ENCODE results near the gene LCP1. TPM values are rescaled to one million over a fixed set of nuclear protein-coding genes. Genes with fewer than 3 reads are reported as not detected.

Gene LCP1
- total RNA-seq, 2 experiments from 2014 or later, result 266 to 276 TPM

DNA sequence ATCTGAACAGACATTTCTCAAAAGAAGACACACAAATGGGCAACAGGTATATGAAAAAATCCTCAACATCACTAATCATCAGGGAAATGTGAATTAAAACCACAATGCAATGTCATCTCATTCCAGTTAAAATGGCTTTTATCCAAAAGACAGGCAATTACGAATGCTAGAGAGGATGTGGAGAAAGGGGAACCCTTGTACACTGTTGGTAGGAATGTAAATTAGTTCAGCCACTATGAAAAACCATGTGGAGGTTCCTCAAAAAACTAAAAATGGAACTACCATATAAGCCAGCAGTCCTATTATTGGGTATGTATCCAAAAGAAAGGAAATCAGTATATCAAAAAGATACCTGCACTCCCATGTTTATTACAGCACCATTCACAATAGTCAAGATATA, 104.7 kb downstream of the LCP1 start:
- Histone ChIP-seq H3K9me3 (ENCODE audit: control insufficient read depth in 1 of 2, insufficient read depth in 1 of 2, low read length in 2 of 2) (no peaks in the 10 kb centered on the region), H3K27ac (ENCODE audit: low read depth in 1 of 2, low read length in 2 of 2) (no peak overlapping the region), H3K36me3 (ENCODE audit: insufficient read depth, low read length) (no peaks in the 10 kb centered on the region), H3K27me3 (ENCODE audit: control insufficient read depth in 1 of 2, insufficient read depth in 2 of 2, low read length in 2 of 2) (no peaks in the 10 kb centered on the region), H3K4me1 (ENCODE audit: insufficient read depth, low read length) (no peaks in the 10 kb centered on the region), H3K4me3 (ENCODE audit: low read length) (no peak overlapping the region)
- Mint-ChIP-seq H3K9me3 (peaks cover 2% of the 10 kb centered on the region), H3K4me1 (ENCODE audit: low read depth) (peaks cover 13% of the 10 kb centered on the region), H3K4me3 (no peak overlapping the region), H3K27me3 (no peaks in the 10 kb centered on the region), H3K36me3 (ENCODE audit: low read depth) (no peaks in the 10 kb centered on the region), H3K27ac (no peak overlapping the region)
- TF ChIP-seq, protein P1, sequence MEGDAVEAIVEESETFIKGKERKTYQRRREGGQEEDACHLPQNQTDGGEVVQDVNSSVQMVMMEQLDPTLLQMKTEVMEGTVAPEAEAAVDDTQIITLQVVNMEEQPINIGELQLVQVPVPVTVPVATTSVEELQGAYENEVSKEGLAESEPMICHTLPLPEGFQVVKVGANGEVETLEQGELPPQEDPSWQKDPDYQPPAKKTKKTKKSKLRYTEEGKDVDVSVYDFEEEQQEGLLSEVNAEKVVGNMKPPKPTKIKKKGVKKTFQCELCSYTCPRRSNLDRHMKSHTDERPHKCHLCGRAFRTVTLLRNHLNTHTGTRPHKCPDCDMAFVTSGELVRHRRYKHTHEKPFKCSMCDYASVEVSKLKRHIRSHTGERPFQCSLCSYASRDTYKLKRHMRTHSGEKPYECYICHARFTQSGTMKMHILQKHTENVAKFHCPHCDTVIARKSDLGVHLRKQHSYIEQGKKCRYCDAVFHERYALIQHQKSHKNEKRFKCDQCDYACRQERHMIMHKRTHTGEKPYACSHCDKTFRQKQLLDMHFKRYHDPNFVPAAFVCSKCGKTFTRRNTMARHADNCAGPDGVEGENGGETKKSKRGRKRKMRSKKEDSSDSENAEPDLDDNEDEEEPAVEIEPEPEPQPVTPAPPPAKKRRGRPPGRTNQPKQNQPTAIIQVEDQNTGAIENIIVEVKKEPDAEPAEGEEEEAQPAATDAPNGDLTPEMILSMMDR (IDR thresholded peaks at IDR 0.05), result no peak
- ATAC-seq (ENCODE audit: poor library complexity) (no peak), DNase-seq (no peak)
- ChIA-PET POLR2A (no interaction called here), CTCF (no interaction called here)
- intact Hi-C loops (cut with DNase I, micrococcal nuclease), result no loop called here

DNA sequence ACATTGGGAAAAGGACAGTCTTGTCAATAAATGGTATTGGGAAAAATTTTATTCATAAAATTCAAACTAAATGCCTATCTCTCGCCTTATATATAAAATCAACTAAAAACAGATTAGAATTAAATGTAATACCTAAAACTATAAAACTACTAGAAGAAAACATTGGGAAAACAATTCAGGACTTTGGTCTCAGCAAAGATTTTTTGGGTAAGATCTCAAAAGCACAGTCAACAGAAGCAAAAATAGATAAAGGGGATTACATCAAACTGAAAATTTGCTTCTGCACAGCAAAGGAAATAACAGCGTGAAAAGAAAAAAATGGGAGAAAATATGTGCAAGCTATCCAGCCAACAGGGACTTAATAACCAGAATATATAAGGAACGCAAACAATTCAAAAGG, 105.2 kb downstream of the LCP1 start:
- intact Hi-C loops (cut with DNase I, micrococcal nuclease), result no loop called here
- ChIA-PET CTCF (no interaction called here), POLR2A (no interaction called here)
- no peak overlapping the region for H3K27ac ChIP-seq (ENCODE audit: low read depth in 1 of 2, low read length in 2 of 2)
- DNase-seq (no peak), ATAC-seq (ENCODE audit: poor library complexity) (no peak)
- no peak overlapping the region for H3K4me3 ChIP-seq (ENCODE audit: low read length)
- H3K9me3 ChIP-seq (ENCODE audit: control insufficient read depth in 1 of 2, insufficient read depth in 1 of 2, low read length in 2 of 2), result no peaks in the 10 kb centered on the region
- H3K27me3 Mint-ChIP-seq, result no peaks in the 10 kb centered on the region
- no peak overlapping the region for H3K27ac Mint-ChIP-seq
- peaks cover 13% of the 10 kb centered on the region for H3K4me1 Mint-ChIP-seq (ENCODE audit: low read depth)
- no peaks in the 10 kb centered on the region for H3K27me3 ChIP-seq (ENCODE audit: control insufficient read depth in 1 of 2, insufficient read depth in 2 of 2, low read length in 2 of 2)
- H3K4me3 Mint-ChIP-seq, result no peak overlapping the region
- no peaks in the 10 kb centered on the region for H3K4me1 ChIP-seq (ENCODE audit: insufficient read depth, low read length)
- H3K36me3 ChIP-seq (ENCODE audit: insufficient read depth, low read length), result no peaks in the 10 kb centered on the region
- peaks cover 2% of the 10 kb centered on the region for H3K9me3 Mint-ChIP-seq
- H3K36me3 Mint-ChIP-seq (ENCODE audit: low read depth), result no peaks in the 10 kb centered on the region
- TF ChIP-seq, protein P1 (IDR thresholded peaks at IDR 0.05), result no peak

Other genes starting within 250 kb of the LCP1 start
- 10 to 100 TPM; 36.5 to 43.8 TPM for gene ZC3H13, start 129.4 kb downstream of the LCP1 start, total RNA-seq
- not detected for gene CPB2, start 77.1 kb downstream of the LCP1 start, total RNA-seq
- under 1 TPM in 1 of 2 experiments, not detected in 1; 0.17 TPM for gene LRRC63, start 29.8 kb upstream of the LCP1 start, total RNA-seq
- gene RUBCNL, start 205.1 kb upstream of the LCP1 start, total RNA-seq, result under 1 TPM; 0.36 to 0.69 TPM

All from CD4-positive, alpha-beta T cell (primary cell).